Stimulated activated CD8-positive, alpha-beta memory T cell treated with anti-CD3 and anti-CD28 coated beads, Interleukin-7, amount 100 ng/mL, for 1 hour (primary cell): ENCODE measurements around the gene ITGA5.

Source experiments
- DNase-seq, 2 donors: peaks; one replicate each; pipeline ENCODE4 v3.0.0-alpha.2; 2020; ENCODE audit warnings: low read depth in 2 of 2

ITGA5 gene

GRCh38 chr12:54411391-54412241 is 7.5 kb downstream of the ITGA5 start:
- no peak for DNase-seq

- DNase-seq: no peak
Observed at GRCh38 chr12:54409267-54409666, 9.8 kb downstream of the ITGA5 start.

DNA sequence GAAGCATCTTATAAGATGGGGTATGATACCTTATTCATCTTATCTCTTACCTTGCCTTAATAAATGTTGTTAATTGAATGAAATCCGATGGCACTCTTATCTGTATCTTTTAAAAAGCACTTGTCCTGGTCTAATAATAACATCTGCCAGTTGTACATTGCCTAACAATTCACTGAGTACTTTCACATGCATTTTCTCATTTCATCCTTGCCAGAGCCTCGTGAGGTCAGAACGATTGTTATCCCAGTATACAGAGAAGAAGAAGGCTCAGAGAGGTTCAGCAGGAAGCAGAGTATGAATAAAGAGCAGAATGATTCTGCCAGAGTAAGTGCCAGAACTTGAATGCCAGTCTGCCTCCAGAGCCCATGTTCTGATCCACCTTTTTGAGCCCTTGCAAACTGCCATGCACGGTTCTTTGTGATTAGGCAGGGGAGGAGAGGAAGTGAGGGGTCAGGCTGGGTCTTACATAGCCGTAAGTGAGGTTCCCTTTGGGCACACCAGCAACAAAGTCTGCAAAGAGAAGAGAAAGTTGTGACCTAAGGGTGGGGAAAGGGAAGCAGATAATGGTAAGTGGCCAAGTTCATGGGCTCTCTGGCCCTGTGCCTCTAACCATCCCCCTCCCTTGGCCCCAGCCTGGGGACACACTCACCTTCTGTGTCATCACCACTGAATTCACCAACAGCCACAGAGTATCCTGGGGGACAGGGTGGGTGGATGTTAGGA is 11.7 kb downstream of the ITGA5 start:
- DNase-seq: no peak

- no peak for DNase-seq
Observed at GRCh38 chr12:54405573-54405972, 13.5 kb downstream of the ITGA5 start.

DNA sequence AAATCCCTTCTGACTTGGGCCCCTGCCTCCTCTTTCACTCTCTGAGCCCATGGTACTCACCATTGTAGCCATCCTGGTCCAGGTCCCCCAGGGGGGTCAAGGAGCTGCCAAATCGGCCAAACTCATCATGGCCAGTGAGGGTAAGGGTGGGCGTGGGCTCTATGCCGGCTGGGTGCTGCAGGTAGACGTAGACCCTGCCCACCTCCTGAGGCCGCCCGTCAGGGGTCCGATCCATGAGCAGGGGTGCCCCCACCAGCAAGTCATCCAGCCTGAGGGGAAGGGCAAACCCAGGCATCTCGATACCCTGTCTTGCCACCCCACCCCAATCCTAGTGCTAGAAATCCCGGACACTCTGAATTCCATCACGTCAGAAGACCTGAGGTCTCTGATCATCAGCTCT is 14.0 kb downstream of the ITGA5 start:
- no peak for DNase-seq

- peak in 1 of 2 donors; percentile 52 for DNase-seq
Observed at GRCh38 chr12:54404061-54405004, 14.7 kb downstream of the ITGA5 start.

- no peak for DNase-seq
Observed at GRCh38 chr12:54401119-54401518, 17.9 kb downstream of the ITGA5 start.

DNA sequence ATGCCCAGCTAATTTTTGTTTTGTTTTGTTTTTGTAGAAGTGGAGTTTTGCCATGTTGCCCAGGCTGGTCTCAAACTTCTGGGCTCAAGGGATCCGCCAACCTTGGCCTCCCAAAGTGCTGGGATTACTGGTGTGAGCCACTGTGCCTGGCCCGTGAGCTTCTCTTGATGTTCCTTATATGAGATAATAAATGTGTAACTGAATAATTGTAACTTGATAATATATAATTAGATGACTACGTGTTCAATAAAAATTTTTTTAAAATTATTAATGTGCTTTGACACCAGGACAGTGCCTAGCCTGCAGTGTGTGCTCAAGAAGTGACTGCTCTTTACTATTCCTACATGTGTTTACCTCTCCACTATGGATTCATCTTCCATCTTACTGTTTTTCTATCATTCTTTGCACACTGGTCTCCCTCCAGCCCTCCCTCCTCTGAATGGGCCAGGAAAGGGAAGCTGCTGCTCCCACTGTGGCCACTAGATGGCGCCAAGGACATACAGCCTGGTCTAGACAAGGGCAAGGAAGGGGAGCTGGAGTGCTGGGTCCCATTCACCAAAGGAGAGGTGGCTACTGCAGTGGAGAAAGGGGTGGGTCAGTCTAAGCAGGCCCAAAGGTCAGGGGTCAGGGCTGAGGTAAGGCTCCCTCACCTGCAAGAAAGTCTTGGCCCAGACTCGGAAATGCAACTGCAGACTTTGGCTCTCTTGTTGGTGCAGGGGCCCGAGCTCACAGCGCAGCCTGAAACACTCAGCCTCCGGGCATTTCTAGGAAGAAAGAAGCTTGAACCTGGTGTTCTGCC is 19.9 kb downstream of the ITGA5 start:
- DNase-seq: peak; percentile 74 to 85

DNA sequence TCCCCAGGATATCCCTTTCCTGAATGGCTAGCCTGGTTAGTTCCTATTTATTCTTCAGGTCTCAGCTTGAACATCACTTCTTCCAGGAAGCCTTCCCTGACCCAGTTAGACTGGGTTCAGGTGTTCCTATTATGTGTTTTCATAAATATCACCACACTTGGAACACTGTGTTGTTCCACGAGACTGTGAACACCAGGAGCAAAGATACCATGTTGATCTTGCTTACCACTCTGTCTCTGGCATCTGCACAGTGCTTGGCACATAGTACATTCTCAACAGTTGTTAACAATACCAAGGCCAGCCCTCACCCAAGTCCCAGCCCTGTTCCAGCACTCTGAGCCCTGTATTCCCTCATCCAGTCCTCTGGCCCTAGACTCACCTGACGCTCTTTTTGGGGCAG is 20.8 kb downstream of the ITGA5 start:
- no peak for DNase-seq

- no peak for DNase-seq
Observed at GRCh38 chr12:54397157-54397556, 21.9 kb downstream of the ITGA5 start.

- no peak for DNase-seq
Observed at GRCh38 chr12:54395545-54395944, 23.5 kb downstream of the ITGA5 start.

- no peak for DNase-seq
Observed at GRCh38 chr12:54394986-54395385, 24.1 kb downstream of the ITGA5 start.

DNA sequence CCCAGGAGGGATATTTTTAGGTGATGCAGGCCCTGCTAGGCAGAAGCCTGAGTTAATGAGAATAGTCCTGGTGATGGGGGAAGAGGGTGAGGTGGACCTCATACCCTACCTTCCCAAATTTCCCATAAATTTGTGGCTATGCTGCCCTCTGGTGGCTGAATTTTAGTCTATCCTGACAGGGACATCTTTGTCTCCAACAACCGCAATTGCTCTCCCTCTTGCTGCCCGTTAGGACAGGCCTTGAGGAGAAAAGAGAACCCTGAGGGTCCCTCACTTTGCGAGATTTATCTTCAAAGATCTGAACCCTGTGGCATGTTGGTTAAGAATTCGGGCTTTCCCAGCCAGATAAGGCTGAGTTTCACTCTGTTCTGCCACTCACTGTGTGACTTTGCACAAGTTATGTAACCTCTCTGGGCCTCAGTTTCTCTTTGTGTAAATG is 24.8 kb downstream of the ITGA5 start:
- DNase-seq: no peak

- no peak for DNase-seq
Observed at GRCh38 chr12:54393743-54394142, 25.3 kb downstream of the ITGA5 start.

GRCh38 chr12:54393207-54393609 is 25.9 kb downstream of the ITGA5 start:
- no peak for DNase-seq

- no peak for DNase-seq
Observed at GRCh38 chr12:54392485-54393206, 26.4 kb downstream of the ITGA5 start.

GRCh38 chr12:54390668-54391551 is 28.2 kb downstream of the ITGA5 start:
- DNase-seq: peak; percentile 23 to 32

GRCh38 chr12:54390176-54390667 is 28.8 kb downstream of the ITGA5 start:
- DNase-seq: no peak

DNA sequence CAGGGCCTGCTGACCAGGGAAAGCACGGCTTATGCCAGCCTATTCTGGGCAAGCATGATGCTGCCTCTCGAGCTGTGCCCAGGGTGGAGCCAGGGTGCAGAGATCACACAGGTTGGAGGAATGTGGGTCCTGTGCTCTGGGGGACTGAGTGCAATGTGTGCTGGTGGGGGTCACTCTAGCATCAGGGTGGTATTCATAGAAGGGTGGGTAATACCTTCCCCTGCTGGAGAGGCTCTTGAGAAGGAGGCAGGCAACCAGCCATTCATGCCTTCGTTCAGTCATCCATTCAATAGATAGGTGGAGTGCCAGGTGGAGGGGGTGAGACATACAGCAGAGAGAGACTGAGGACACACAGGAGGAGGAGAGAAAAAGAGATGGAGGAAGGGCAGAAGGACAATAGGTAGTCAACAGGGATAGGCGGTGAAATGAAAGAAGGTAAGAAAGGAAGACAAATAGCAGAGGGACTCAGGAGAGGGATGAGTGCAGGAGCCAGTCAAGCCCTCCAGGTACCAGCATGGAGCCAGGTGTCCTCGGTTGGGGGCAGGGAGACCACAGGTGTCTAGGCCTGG is 29.4 kb downstream of the ITGA5 start:
- no peak for DNase-seq
